ENCODE data around the gene KIF14.
A peak's percentile ranks its signal among the peaks of the same experiment; 100 is the strongest.
"Not testable (repeated sequence)": the region's sequence is repeated elsewhere in the genome, so short reads cannot be mapped to it uniquely, and the experiment has no call there.

The KIF14 gene

DNA sequence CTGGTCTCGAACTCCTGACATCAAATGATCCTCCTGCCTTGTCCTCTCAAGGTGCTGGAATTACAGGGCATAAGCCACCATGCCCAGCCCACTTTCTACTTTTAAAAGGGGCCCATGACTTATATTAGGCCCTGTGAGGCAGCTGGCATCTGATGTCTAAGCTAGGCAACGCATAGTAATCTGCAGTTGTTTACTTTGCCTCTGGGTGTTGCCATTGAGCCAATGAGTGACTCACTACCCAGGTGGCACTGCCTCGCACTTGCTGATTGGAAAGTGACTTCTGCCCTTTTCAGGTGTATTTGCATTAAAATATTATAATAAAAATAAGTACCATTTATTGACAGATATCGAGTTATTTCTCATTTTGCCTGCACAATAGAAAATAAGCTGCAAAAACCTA, 84.9 kb downstream of the KIF14 start:
- FAIRE-seq, result no peak

DNA sequence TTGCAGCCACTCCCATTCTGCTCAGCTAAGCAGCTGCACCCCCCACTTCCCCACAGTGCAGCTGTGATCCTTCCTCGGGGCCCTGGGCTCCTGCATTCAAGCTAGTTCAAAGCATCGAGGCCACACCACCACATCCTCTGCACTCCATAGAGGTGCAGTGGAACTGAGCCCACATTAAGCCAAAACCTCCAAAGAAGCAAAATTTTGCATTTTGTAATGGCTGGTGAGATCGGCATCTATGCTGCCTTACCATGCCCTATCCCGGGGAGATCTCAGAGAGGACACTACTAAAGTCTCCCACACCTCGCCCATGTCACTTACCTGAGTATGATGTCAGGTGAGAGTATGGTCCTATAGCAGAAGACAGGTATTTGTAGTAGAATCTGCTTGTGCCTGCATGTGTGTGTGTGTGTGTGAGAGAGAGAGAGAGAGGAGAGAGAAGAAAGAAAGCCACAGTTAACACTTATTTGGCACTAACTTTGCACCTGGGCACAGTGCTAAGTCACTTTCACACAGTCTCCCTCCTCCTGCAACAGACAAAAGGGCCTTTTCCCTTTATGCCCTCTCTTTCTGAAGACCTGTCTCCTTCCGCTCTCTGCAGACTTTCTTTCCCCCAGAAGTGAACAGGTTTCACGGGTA, 89.8 kb downstream of the KIF14 start:
- FAIRE-seq, result no peak

- FAIRE-seq, result no peak
Measured at GRCh38 chr1:200528858-200529606, 91.5 kb downstream of the KIF14 start.

- FAIRE-seq, result no peak
Measured at GRCh38 chr1:200527670-200528069, 92.9 kb downstream of the KIF14 start.

DNA sequence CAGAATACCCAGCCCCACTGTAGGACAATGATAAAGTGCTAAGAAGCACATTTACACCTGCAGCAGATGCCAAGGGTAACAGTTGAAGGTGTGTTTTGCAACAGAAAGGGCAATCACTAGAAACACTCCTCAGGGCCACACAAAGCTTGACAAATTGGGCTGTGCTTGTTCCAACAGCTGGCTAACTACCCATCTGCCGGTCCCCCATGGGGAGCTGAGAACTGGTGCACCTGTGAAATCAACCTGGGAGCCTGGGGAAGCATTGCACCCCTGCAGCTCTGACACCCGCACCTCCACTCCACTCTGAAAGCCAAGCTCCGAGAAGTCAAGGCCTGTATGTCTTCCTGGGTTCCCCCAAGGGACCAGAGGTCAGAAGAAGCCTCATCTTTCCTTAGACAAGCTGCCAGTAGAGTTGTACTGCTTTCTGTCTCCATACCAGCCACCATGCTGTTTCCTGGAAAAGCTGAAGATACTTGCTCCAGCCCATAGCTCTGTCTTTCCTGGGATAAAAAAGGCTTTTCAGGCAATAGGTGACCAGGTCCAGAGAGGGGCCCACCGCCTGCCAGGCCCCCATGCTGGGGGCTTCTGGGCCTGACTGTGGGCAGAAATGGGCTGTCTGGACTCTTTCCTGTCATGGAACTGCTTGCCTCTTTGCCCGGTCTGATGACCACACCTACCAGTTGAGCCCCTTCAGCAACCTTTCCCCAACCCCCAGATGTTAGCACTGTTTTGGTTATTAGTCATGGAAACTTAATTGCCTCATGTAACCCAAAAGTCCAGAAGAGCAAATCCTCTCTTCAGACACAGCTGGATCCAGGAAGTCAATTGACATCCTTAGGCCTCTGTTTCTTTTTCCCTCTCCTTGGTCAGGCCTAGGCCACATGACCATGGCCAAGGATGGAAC, 93.6 kb downstream of the KIF14 start:
- no peak for FAIRE-seq

DNA sequence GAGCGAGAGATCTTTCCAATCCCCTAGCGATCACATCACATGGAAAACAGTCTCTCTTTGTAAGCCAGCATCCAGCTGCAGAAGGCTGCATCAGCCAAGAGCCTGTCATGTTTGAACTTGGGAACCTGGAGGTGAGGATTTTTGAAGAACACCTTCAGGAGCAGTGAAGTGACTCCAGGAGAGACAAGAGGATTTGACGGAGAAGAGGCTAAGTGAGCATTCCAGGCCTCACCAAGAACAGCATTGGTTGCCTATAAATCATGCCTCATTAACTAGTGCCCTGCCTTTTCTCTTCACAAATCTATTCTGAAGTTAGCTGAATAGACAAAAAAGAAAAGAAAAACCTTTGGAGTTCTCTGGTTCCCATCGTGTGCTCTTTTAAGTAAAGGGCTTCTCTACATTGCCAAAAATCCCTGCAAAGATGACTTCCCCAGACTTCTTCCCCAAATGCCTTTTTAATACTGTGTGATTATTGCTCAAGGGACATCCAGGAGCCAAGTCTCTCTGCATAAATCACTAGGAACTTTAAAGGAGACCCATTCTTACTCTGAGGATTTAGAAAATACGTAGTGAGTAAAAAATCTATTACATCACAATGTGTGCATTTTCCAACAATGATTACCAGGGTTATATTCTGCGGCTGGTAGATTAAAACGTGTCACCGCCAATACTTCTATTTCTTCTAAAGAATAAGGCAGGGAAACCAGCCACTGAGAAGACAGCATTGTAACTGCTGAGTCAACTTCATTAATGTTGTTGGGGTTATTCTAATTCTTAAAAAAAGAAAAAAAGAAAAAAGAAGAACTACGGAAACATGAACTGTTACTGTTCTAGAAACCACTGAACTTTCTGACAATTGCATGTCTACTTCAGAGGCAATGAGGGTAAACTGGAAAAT, 95.2 kb downstream of the KIF14 start:
- FAIRE-seq, result no peak

DNA sequence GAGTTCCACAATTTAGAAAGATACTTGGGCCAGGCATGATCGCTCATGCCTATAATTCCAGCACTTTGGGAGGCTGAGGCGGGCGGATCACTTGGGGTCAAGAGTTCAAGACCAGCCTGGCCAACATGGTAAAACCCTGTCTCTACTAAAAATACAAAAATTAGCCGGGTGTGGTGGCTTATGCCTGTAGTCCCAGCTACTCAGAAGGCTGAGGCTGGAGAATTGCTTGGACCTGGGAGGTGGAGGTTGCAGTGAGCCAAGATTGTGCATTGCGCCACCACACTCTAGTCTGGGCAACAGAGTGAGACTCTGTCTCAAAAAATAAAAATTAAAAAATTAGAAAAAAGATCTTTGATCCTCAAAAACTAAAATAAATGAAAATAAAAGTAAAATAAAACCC, 96.0 kb downstream of the KIF14 start:
- FAIRE-seq, result not testable (repeated sequence)

GRCh38 chr1:200524092-200524491, 96.5 kb downstream of the KIF14 start:
- FAIRE-seq, result no peak

DNA sequence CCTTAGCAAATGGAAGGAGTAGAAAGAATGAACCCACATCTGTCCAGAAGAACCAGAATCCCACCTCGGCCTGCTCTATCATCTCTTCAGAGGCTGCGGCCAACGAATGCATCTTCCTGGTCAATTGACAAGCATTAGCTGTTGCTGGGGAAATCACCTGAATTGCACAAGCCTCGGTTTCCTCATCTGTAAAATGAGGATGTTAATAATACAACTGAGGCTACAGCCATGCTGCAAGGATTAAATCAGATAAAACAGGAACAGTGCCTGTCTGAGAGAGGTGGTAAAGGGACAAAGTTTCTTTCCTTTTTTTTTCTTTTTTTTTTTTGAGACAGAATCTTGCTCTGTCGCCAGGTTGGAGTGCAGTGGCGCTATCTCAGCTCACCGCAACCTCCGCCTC, 99.8 kb downstream of the KIF14 start:
- no peak for FAIRE-seq

DNA sequence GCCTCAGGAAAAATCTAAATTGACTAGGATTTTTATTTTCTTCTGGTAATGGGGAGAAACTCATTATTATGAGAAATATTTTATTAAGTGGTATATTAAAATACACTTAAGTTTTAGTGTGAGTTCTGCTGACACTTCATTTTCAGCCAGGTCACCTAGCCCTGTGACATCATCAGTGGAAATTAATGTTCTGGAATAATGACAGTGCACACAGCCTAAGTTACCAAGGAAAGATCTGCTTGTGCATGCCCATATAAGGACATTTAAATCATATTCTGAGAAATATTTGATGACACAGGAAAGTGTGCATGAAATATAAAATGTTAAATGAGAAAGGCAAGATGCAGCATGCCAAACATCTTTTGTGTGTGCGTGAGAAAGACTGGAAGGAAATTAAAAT, 102.0 kb downstream of the KIF14 start:
- no peak for FAIRE-seq

GRCh38 chr1:200512191-200512590, 108.4 kb downstream of the KIF14 start:
- no peak for FAIRE-seq

- FAIRE-seq, result peak; percentile 97
Measured at GRCh38 chr1:200510228-200510623, 110.3 kb downstream of the KIF14 start.

- FAIRE-seq, result no peak
Measured at GRCh38 chr1:200506471-200506870, 114.1 kb downstream of the KIF14 start.

DNA sequence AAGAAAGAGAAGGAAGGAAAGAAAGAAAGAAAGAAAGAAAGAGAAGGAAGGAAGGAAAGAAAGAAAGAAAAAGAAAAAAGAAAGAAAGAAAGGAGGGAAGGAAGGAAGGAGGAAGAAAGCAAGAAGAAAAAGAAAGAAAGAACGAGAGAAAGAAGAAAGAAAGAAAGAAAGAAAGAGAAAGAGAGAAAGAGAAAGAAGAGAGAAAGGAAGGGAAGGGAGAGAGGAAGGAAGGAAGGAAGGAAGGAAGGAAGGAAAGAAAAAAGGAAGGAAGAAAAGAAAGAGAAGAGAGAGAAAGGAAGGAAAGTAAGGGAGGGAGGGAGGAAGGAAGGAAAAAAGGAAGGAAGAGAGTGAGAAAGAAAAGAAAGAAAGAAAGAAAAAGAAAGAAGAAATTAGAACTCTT, 115.3 kb downstream of the KIF14 start:
- no peak for FAIRE-seq

Measured in A204.1 (cell line).